Omental fat pad (tissue), 4 donors: ENCODE results near the gene ABCD4. TPM values are rescaled to one million over a fixed set of nuclear protein-coding genes. Genes with fewer than 3 reads are reported as not detected.
"Not testable (repeated sequence)": the region's sequence is repeated elsewhere in the genome, so short reads cannot be mapped to it uniquely, and the experiment has no call there.

Experiments used
- ATAC-seq: fragments of 150-250 bp; one replicate; pipeline ENCODE4 v1.9.1; 2016; ENCODE audit warnings: mild to moderate bottlenecking, moderate library complexity; ENCODE audit not compliant: low FRiP score
- DNase-seq: peaks from one replicate; pipeline ENCODE4 v3.0.0-alpha.2; 2019; ENCODE audit warnings: low spot score
- total RNA-seq, 4 donors: library from RNA; depleted of rRNA; stranded (reverse); fragments of >200 nt; gene quantifications; one replicate each; pipeline ENCODE4 v1.1.0, GENCODE V29; 2016
- TF ChIP-seq, protein P1 (sequence below), 3 donors: fragments of 450-650 bp; IDR thresholded peaks; one replicate each; pipeline ENCODE4 v1.5.1; 2016 to 2017; ENCODE audit warnings: antibody characterized with exemption in 3 of 3, mild to moderate bottlenecking in 3 of 3, moderate library complexity in 2 of 3

ABCD4 gene
- total RNA-seq, 4 donors from 2014 or later, result 28.2 to 62.1 (median 48.3) TPM

DNA sequence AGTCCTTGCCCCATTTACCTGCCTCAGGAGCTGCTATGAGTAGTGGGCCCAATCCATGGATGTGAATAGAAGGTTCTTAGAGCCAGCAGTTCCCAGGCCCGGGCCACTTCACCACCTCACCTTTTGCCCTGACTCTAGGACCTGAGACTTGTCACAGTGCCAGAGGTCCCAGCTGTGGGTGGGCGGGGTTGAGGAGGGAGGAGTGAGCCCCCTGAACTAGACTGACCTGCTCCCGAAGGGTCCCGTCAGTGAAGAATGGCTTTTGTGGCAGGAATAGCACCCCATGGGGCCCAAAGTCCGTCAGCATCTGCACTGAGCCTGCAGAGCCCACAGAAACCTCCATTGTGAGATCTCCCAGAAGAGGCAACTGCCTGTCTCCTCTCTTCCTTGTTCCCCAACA is 12.9 kb downstream of the ABCD4 start:
- DNase-seq (no peak), ATAC-seq (no peak)
- TF ChIP-seq, protein P1, sequence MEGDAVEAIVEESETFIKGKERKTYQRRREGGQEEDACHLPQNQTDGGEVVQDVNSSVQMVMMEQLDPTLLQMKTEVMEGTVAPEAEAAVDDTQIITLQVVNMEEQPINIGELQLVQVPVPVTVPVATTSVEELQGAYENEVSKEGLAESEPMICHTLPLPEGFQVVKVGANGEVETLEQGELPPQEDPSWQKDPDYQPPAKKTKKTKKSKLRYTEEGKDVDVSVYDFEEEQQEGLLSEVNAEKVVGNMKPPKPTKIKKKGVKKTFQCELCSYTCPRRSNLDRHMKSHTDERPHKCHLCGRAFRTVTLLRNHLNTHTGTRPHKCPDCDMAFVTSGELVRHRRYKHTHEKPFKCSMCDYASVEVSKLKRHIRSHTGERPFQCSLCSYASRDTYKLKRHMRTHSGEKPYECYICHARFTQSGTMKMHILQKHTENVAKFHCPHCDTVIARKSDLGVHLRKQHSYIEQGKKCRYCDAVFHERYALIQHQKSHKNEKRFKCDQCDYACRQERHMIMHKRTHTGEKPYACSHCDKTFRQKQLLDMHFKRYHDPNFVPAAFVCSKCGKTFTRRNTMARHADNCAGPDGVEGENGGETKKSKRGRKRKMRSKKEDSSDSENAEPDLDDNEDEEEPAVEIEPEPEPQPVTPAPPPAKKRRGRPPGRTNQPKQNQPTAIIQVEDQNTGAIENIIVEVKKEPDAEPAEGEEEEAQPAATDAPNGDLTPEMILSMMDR (IDR thresholded peaks at IDR 0.05), result no peak

DNA sequence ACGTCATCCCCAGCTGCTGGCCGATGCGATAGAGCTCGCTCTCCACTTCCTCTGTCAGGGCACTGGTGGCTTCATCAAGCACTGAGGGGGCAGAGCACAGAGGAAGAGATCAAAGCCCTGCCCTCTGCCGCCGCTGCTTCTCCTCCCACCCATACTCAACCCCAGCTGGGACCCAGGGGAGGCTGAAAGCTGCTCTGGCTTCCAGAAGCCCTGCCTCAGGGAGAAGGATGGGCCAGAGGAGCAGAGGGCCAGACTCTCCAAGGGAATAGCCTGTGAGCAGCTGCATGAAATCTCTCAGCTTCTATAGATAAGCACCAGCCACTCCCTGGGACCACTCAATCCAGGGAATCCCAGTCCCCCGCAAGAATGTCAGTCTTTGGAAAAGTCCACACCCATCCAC is 16.0 kb downstream of the ABCD4 start:
- TF ChIP-seq, protein P1 (IDR thresholded peaks at IDR 0.05), result no peak
- no peak for DNase-seq
- ATAC-seq, result peak; percentile 35

DNA sequence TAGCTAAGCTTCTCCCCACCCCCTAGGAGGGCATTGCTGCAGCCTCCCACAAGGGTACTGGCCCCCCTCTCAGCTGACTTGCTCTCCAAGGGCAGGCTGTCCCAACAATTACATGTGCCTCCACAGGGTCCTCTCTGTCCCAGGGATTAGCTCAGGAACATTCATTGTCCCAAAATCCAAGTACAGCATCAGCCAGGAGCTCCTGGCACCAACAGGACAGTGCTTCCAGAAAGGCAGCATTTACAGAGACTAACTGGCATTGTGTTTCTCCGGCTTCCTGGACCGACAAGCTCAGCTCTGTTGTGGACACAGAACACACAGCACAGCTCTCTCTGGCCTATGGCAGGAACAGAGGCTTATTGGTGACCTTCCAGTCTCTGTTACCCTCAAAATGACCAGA is 21.7 kb downstream of the ABCD4 start:
- no peak for ATAC-seq

DNA sequence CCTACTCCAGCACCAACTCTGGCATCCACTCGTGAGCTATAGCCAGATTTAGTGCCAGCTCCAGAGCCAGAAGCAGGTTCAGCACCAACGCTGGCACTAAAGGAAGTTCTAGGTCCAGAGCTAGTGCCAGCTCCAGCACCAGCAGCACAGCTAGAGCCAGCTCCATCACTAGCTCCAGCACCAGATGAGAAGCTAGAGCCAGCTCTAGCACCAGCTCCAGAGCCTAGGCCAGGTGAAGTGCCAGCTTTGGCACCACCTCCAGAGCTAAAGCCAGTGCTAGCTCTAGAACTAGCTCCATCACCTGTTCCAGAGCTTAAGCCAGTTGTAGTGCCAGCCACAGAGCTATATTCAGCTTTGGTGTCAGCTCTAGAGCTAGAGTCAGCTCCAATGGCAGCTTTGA is 24.7 kb downstream of the ABCD4 start:
- DNase-seq, result no peak
- TF ChIP-seq, protein P1 (IDR thresholded peaks at IDR 0.05), result no peak
- ATAC-seq, result no peak

More for the DNA sequence above, 21.7 kb downstream of the ABCD4 start:
- TF ChIP-seq, protein P1 (IDR thresholded peaks at IDR 0.05), result no peak
- DNase-seq, result no peak

DNA sequence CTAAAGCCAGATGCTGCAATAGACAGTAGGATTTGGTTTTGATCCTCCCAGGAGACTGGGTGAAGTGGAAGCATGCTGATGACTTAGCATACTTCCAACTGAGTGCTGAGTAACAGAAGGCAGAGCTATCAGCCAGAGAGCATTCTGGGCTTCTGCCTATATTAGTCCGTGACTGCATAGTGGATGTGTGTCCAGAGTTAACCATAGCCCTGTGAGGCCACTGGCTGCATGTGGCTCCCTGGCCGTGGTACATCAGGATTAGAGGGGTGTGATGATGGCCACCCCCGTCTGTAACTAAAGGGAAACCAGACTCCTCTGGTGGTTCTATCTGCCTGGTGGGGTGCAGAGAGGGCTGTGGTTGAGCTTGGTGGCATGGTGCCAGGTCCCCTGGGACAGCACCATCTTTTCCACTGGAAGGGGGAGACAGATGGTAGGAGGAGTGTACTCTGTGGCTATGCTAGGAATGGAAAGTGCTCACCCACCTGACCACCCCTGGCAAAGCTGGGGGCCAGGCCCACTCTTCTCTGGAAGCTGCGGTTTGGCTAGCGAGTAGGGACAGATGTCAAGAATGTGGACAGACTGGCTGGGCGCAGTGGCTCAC is 27.4 kb downstream of the ABCD4 start:
- ATAC-seq, result no peak
- TF ChIP-seq, protein P1 (IDR thresholded peaks at IDR 0.05), result no peak
- DNase-seq, result no peak

DNA sequence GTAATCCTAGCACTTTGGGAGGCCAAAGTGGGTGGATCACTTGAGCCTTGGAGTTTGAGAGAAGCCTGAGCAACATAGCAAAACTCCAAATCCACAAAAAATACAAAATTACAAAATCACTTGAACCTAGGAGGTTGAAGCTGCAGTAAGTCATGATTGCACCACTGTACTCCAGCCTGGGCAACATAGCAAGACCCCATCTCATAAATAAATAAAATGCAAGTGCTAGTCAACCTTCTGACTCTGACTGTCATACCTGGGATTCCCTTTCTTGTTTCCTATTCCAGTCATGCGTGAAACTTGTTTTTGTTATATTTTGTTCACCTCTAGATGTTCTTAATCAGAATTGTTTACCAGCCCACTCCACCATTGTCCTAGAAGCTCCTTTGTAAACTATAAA is 31.4 kb downstream of the ABCD4 start:
- ATAC-seq (no peak), DNase-seq (no peak)
- TF ChIP-seq, protein P1 (IDR thresholded peaks at IDR 0.05), result no peak

DNA sequence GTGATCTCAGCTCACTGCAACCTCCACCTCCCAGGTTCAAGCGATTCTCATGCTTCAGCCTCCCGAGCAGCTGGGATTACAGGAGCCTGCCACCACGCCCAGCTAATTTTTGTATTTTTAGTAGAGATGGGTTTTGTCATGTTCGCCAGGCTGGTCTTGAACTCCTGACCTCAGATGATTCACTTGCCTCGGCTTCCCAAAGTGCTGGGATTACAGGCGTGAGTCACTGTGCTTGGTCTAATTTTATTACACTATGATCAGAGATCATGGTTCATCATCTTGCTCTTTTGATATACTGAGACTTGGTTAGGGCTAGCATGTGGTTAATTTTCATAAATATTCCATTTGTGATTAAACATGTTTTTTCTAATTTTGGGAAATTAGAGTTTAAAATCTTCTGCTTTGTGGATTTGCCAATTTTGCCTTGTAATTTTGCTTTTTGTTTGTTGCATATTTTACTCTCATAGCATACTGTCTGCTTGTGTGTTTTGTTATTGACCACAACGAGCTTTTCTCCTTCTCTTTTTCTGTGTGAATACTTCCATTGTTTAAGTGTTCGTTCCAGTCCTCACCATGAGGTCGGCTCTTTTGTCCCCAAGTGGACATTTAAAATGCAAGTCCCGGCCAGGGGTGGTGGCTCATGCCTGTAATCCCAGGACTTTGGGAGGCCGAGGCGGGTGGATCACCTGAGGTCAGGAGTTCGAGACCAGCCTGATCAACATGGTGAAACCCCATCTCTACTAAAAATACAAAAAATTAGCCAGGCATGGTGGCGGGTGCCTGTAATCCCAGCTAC is 32.2 kb downstream of the ABCD4 start:
- not testable (repeated sequence) for ATAC-seq, DNase-seq
